SHP77 treated with DMSO at 0.1 percent for 48 hours (cell line): ENCODE results near the gene SHANK1.
"Not testable (repeated sequence)": the region's sequence is repeated elsewhere in the genome, so short reads cannot be mapped to it uniquely, and the experiment has no call there.

Experiments
- DNase-seq: peaks from one replicate; lab custom pipeline; 2025; lab: John Stamatoyannopoulos, UW

The SHANK1 gene

DNA sequence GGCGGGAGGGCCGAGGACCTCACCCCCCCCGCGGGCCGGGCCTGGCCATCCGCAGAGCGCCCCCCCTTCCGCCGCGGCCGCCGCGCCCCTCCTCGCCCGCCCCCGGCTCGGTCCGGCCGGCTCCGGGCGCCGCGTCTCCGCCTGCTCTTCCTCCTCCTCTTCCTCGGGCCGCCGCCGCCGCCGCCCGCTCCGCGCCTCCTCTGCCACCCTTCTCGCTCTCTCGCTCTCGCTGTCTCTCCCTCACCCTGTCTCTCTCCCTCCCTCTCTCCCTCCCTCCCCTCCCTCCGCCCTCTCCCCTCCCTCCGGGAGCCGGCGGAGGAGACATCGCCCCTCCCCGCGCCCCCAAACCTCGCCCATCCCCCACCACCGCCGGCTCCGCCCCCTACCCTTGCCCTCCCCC is at the start of gene SHANK1:
Gene SHANK1 (minus strand): TSS at position 237 of the 400 bp plus-strand sequence. CDS start 2,883 bp downstream, outside the sequence.
- DNase-seq: no peak

DNA sequence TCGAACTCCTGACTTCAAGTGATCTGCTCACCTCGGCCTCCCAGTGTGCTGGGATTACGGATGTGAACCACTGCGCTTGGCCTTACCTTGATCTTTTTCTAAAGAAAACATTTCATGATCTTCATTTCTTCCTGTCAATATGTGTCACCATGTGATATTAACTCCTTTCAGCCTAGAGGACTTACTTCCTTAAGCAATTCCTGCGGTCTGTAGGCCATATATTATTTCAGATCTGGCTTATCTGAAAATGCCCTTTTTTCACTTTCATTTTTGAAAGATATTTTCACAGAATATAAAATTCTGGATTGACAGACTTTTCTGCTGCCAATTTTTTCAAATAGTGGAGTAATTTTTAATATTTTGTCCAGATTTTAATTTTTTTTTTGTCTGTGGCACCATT is 48.7 kb upstream of the SHANK1 start:
- DNase-seq: no peak

DNA sequence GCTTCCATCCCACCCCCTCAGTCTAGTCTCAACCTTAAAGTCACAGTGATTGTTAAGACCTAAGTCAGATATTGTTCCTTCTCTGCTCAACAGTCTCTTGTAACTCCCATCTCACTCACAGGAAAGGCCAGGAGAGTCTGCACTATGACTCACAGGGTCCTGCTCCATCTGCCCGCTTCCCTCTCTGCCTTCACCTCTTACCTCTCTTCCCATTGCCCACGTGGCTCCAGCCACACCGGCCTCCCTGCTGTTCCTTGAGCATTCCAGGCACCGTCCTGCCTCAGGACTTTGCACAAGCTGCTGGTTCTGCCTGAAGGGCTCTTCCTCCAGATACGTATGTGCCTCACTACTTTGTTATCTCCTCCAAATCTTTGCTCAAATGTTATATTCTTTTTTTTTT is 47.7 kb upstream of the SHANK1 start:
- not testable (repeated sequence) for DNase-seq

DNA sequence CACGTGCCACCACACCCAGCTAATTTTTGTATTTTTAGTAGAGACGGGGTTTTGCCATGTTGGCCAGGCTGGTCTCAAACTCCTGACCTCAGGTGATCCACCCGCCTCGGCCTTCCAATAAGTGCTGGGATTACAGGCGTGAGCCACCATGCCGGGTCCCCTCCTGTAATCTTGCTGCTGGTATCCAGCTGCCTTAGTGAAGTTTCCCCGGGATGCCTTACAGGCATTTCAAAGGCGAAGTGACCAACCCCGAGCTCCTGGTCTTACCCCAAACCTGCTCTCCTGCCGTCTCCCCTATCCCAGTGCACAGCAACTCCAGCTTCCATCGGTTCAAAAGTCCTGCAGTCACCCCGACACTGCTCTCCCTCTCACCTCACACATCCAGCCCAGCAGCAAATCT is 47.1 kb upstream of the SHANK1 start:
- not testable (repeated sequence) for DNase-seq

DNA sequence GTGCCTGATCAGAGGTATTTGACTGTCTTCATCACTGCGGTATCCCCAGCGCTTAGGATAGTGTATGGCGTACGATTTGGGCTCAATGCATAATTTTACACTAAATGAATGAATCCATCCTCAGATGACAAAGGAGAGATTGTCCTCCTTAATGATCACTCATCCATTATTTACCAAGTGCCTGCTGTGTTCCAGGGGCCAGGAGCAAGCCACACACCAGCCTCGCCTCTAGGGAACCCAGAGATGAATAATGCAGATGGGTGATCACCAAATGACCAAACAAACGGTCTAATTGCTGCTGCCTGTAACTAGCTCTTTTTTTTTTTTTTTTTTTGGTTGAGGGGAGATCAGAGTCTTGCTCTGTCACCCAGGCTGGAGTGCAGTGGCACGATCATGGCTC is 44.8 kb upstream of the SHANK1 start:
- no peak for DNase-seq

DNA sequence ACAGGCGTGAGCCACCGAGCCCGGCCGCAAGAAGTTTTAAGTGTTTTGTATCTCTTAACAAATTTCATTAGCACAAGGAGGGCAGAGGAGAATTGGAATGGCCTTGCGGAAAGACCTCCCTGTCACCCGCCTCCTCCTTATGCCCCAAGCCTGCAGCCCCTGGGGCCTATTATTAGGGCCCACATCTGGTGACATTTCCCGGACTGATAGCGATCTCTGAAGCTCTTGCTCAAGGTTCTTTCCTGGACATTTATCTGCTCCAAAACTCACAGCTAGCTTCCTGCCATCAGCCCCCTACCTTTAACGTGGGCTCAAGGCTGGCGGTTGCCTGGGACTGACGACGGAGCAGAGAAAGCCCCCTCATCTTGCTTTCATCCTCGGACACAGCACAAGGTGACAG is 43.9 kb upstream of the SHANK1 start:
- DNase-seq: not testable (repeated sequence)

DNA sequence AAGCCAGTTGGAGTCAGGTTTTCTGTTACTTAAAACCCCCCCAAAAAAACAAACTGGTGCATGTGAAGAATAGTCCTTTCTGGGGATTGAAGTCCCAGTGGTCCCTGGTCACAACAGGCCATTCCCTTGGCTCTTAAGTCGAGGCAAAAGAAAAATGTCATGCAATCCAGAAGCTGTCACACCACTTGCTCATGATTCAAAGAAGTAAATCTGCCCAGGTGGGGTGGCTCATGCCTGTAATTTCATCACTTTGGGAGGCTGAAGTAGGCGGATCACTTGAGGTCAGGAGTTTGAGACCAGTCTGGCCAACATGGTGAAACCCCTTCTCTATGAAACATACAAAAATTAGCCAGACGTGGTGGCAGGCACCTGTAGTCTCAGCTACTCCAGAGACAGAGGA is 41.9 kb upstream of the SHANK1 start:
- not testable (repeated sequence) for DNase-seq

DNA sequence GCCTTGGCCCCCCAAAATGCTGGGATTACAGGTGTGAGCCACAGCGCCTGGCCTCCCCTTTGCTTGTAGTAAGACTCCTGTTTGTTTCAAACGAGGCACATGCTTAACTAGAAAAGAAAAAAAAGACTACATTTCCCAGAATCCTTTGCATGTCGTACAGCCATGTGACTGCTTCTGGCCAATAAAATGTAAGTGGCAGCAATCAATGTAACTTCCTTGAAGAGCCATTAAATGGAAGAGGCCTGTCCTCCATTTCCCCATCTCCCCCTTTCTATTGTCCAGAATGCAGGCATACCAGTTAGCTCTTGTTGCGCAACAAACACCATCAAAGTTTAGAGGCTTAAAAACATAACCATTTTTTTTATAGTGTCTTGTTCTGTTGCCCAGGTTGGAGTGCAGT is 40.3 kb upstream of the SHANK1 start:
- DNase-seq: no peak

DNA sequence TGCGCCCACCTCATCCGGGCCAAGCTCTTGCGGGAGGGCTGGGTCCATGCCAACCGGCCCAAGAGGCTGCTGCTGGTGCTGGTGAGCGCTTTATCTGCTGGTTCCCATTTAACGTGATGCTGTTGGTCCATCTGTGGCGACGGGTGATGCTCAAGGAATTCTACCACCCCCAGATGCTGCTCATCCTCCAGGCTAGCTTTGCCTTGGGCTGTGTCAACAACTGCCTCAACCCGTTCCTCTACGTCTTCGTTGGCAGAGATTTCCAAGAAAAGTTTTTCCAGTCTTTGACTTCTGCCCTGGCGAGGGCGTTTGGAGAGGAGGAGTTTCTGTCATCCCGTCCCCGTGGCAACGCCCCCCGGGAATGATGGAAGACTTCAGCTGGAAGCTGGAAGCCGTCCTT is 39.5 kb upstream of the SHANK1 start:
- DNase-seq: not testable (repeated sequence)

DNA sequence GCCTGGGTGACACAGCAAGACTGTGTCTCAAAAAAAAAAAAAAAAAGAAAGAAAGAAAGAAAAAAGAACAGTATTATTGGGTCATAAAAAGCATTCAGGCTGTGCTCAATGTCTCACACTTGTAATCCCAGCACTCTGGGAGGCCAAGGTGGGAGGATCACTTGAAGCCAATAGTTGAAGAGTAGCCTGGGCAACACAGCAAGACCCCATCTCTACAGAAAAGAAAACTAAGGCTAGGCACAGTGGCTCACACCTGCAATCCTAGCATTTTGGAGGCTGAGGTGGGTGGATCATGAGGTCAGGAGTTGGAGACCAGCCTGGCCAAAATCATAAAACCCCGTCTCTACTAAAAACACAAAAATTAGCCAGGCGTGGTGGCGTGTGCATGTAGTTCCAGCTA is 38.0 kb upstream of the SHANK1 start:
- not testable (repeated sequence) for DNase-seq

DNA sequence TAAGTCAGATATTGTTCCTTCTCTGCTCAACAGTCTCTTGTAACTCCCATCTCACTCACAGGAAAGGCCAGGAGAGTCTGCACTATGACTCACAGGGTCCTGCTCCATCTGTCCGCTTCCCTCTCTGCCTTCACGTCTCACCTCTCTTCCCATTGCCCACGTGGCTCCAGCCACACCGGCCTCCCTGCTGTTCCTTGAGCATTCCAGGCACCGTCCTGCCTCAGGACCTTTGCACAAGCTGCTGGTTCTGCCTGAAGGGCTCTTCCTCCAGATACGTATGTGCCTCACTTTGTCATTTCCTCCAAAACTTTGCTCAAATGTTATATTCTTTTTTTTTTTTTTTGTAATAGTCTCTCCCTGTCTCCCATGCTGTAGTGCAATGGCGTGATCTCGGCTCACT is 36.6 kb upstream of the SHANK1 start:
- DNase-seq: not testable (repeated sequence)

DNA sequence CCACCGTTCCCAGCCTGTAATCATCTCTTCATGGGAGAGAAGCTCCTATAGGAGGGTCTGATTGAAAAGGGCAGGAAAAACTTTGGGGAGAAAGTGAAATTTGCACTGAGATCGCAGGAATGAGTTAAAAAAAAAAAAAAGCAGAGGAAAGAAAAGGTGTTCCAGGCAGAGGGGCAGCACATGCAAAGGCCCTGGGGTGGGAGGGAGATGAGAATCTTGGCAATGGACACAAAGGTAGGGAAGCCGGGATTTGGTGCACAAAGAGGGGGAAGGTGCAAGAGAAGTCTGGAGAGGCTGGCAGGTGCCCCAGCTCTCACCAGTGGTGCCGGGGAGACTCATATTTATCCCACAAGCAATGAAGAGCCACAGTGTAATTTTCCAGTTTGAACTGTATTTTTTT is 34.3 kb upstream of the SHANK1 start:
- no peak for DNase-seq

DNA sequence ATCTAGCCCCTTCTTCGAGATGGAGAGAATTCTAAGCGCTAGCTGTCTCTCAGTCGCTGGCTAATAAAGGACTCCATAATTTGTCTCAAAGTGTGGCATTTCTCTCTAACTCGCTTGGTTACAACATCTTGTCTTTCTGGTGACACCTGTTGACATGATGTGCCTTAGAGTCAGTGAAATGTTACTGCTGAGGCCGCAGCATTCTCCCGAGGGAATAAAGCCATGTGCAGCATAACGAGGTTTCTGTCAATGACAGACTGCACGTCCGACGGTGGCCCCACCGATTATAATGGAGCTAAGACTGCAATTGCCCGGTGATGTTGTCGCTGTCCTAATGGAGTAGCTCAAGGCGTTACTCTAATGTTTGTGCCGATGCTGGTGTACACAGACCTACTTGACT is 30.4 kb upstream of the SHANK1 start:
- DNase-seq: no peak

DNA sequence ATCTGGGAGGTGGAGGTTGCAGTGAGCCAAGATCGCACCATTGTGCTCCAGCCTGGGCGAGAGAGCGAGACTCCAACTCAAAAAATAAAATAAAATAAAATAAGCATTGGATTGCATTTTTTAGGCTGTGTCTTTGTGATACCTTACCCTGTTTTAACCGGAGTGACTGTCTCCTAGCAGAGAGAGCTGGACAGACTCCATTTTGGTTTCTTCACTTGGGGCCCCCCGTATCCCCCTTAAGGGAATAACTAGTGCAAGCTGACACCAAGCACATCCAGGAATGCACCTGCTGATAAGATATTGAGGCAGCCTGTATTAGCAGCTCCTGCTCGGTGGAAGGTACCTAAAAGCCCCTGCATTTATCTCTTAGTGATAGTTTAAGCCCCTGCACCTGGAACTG is 29.9 kb upstream of the SHANK1 start:
- no peak for DNase-seq

DNA sequence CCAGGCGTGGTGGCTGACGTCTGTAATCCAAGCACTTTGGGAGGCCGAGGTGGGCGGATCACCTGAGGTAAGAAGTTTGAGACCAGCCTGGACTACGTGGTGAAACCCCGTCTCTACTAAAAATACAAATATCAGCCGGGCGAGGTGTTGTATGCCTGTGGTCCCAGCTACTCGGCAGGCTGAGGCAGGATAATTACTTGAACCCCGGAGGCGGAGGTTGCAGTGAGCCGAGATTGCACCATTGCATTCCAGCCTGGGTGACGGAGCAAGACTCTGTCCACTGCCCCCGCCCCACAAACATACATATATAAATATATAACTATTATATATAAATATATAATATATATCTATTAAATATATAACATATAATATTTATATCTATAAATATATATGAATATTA is 27.5 kb upstream of the SHANK1 start:
- not testable (repeated sequence) for DNase-seq

DNA sequence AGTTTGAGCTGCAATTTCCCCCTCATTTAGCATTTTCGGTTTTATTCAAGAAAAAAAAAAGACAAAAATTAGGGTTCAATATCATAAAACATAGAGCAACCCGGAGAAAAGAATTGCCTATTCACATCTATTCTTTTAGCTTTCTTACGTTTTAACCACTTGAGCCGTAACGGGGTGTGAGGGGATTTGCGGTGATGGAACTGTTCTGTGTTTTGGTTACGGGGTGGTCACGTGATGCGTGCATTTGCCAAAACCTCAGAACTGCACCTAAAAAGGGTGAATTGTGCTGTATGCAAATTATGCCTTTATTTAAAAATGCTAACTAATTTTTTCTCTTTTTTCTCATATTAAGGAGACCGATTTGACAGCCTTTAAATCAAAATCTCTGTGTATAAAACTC is 25.6 kb upstream of the SHANK1 start:
- no peak for DNase-seq

DNA sequence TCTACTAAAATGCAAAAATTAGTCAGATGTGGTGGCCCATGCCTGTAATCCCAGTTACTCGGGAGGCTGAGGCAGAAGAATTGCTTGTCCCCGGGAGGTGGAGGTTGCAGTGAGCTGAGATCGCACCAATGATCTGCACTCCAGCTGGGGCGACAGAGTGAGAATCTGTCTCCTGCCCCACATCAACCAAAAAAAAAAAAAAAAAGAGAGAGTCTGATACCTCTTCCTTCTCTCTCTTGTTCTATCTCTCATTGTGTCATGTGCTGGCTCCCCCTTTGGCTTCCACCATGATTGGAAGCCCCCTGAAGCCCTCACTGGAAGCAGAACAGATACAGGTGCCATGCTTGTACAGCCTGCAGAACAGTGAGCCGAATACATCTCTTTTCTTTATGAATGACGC is 23.9 kb upstream of the SHANK1 start:
- DNase-seq: no peak

DNA sequence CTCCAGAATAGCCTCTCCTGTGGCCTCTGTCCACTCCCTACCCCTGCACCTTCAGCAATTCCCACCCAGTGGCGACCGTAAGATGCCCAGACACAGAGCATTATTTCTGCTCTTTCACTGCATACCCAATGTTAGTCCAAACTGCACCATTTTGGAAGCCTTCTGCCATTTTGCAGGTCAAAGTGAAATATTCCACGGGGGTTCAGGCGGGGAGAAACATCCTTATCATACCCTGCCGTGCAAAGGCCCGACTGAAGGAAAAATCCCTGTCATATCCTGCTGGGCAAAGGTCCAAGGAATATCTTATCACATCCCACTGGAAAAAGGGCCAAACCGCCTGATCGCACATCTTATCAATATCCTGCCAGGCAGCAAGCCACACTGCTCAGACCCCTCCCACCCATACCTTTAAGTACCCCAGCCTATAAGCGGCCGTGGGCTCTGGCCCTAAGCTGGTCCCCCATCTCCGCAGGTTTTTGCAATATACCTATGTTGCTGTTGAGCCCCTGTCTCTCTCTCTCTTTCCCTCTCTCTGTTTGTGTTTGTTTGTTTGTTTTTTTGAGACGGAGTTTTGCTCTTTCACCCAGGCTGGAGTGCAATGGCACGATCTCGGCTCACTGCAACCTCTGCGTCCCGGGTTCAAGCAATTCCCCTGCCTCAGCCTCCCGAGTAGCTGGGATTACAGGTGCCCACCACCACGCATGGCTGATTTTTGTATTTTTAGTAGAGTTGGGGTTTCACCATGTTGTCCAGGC is 21.8 kb upstream of the SHANK1 start:
- DNase-seq: no peak

DNA sequence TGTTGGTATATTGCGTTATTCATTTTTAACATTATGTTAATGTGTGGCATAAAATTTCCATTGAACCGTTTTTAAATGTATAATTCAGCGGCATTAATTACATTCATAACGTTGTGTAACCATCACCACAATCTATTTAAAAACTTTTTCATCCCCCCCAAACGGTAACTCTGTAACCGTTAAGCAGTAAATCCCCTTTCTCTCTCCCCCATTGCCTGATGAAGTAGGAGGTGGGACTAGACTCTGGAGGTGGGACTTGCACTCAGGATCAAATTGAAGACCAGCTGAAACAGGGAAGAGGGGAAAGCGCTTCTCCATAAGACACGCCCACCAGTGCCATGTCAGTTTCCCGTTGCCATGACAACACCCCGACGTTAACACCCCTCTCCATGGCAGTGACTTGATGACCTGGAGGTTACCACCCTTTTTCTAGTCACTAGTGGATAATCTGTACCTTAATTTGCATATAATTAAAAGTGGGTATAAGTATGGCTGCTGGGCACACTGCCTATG is 20.4 kb upstream of the SHANK1 start:
- DNase-seq: no peak

DNA sequence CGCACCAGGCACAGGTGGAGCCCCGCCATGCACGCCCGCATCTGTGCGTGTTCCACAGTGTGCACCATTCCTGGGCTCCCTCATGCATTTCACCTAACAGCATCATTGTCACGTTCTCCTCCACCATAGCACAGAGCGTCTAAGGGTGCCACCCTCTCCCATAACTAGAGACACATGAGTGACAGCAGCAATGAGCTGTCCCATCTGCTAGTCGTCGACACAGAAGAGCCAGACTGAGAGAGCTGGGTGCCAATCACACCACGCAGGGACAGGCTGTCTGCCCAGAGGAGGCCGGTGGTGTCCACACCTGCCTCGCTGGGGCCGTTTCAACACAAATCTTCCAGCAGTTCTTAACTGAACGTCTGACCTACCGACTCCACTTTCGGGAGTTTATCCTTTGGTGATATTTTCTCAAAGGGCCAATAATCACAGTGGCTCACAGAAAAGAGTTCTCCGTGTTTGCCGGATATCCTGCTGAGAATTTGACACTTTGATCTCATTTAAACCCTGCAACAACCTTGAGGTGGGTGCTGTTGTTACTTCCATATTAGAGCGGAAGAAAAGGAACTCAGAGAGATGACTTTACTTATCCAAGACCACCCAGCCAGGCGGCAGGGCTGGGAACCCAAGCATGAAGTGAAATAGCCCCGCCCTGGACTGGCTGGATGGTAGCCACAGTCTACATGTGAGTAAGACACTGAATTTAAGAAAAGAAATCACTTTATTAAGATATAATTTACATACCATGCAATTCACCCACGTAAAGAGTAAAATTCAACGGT is 19.7 kb upstream of the SHANK1 start:
- no peak for DNase-seq

DNA sequence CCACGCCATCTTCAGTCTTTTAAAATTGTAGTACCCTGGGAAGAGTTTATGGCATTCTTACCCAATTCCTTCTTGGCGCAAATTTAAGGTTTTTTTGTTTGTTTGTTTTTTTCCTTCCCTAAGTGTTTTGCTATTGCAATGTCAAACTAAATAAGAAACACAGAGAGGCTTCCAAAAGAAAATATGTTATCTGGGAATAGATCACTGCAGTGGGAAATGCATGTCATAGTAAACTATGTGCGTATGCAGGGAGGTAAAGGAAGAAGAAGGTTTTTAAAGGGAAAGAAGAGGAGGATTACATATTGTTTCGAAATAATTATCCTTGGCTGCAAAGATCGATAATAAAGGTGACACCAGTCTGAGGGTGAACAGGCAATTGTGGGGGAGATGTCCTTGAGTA is 16.7 kb upstream of the SHANK1 start:
- no peak for DNase-seq

DNA sequence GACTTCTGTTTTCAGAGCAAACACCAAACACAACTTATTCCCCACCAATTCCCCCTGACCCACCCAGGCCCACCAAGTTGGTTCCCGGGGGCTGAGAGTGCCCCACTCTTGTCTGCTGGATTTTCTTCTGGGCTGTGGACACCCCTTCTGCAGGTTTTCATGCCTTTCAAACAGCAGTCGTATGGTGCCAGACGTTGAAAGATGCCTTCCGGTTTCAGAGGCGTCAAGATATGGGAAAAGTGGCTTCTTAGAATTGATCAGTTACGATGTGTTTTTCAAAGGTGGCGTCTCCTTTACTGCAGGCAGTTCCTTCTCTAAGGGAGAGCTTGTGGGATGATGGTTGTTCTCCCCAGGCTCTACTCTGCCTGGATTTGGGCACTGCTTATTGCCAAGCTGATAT is 16.3 kb upstream of the SHANK1 start:
- DNase-seq: no peak

DNA sequence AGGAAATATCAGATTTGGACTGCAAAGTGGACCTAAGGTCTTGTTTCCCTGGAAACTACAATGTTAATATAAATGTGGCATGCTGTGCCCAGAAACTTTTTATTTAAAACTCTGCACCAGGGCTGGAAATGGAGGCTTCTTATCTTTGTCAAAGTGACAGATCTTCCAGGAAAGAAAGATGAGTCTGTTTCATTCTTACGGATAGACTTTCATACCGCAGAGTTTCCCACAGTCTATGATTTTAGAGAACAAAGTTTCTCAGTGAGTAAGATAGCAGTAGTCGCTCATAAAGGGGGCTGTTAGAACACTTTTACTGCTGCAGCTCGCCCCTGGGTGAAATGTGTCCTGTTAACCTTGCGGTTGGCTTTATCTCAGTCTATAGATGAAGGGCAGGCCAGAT is 10.3 kb upstream of the SHANK1 start:
- DNase-seq: no peak
